Neuron (in vitro differentiated cells): ENCODE results near the gene WIPI1.

Source experiments
- H2AFZ ChIP-seq: one replicate; pipeline ENCODE4 v1.6.1; 2013; ENCODE audit warnings: low read depth, mild to moderate bottlenecking, inconsistent platforms, low read length, moderate library complexity
- H3K27me3 ChIP-seq: one replicate; pipeline ENCODE4 v1.6.1; 2013; ENCODE audit warnings: low read length; ENCODE audit not compliant: insufficient read depth
- H3K36me3 ChIP-seq: one replicate; pipeline ENCODE4 v1.6.1; 2013; ENCODE audit warnings: low read length; ENCODE audit not compliant: insufficient read depth
- H3K4me1 ChIP-seq: one replicate; pipeline ENCODE4 v1.6.1; 2013; ENCODE audit warnings: low read length; ENCODE audit not compliant: insufficient read depth
- H3K4me3 ChIP-seq: 2 replicates; pipeline ENCODE4 v1.5.1; 2013; ENCODE audit warnings: mild to moderate bottlenecking, low read length, moderate library complexity
- H3K9me3 ChIP-seq: one replicate; pipeline ENCODE4 v1.6.1; 2013; ENCODE audit warnings: low read length

WIPI1 gene

GRCh38 chr17:68457539-68458259 lies 403 bp upstream of the WIPI1 start:
- Histone ChIP-seq H3K36me3 (no peaks in the 10 kb centered on the region), H3K4me1 (peaks cover 35% of the 10 kb centered on the region), H2AFZ (peak overlapping the region; percentile 37), H3K27me3 (no peaks in the 10 kb centered on the region), H3K4me3 (peak overlapping the region; percentile 53), H3K9me3 (no peaks in the 10 kb centered on the region)

DNA sequence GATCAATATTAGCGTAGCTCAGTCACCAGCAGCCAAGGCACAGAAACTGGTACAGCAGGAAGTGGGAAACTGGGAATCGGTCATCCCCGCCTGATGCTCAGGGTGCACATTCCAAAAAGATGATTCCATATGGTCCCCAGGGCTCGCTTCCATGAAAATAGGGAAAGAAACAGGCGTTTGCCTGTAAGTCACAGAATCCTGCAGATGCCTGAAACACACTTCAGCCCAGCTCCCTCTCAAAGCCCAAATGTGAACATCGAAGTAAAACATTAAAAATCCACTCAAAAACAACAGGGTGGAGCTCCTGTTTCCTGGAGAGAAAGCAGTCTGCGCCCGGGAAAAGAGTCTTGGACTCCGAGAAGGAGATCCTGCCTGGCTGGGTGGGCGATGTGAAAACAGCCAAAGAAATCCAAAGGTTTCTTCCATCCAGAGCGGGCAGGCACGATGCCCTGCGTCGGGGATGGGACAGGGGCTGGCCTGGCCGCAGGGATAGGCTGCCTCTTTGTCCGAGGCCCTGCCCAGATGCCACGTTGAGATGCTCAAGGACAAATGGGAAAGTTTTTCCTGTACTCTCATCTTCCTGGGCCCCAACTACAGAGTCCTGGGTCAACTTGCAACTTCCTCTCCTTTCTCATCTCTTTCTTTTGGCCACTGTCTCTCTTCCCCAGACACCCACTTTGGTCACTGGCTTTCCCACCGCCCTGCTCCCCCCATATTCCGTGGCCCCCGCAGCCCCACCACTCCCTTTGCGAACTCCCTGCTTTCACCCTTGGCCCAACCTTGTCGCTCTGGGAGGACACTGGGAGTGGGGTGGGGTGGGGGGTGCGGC lies 743 bp downstream of the WIPI1 start:
- H3K27me3 ChIP-seq = no peaks in the 10 kb centered on the region

GRCh38 chr17:68455901-68456338 lies 1.4 kb downstream of the WIPI1 start:
- Histone ChIP-seq H2AFZ (peak overlapping the region; percentile 71), H3K36me3 (no peaks in the 10 kb centered on the region), H3K4me1 (peaks cover 21% of the 10 kb centered on the region), H3K9me3 (no peaks in the 10 kb centered on the region), H3K27me3 (no peaks in the 10 kb centered on the region), H3K4me3 (peak overlapping the region; percentile 84)

More for the DNA sequence above, 743 bp downstream of the WIPI1 start:
- peak overlapping the region; percentile 71 for H2AFZ ChIP-seq
- no peaks in the 10 kb centered on the region for H3K36me3 ChIP-seq
- no peaks in the 10 kb centered on the region for H3K9me3 ChIP-seq
- H3K4me1 ChIP-seq = peaks cover 27% of the 10 kb centered on the region
- peak overlapping the region; percentile 84 for H3K4me3 ChIP-seq

DNA sequence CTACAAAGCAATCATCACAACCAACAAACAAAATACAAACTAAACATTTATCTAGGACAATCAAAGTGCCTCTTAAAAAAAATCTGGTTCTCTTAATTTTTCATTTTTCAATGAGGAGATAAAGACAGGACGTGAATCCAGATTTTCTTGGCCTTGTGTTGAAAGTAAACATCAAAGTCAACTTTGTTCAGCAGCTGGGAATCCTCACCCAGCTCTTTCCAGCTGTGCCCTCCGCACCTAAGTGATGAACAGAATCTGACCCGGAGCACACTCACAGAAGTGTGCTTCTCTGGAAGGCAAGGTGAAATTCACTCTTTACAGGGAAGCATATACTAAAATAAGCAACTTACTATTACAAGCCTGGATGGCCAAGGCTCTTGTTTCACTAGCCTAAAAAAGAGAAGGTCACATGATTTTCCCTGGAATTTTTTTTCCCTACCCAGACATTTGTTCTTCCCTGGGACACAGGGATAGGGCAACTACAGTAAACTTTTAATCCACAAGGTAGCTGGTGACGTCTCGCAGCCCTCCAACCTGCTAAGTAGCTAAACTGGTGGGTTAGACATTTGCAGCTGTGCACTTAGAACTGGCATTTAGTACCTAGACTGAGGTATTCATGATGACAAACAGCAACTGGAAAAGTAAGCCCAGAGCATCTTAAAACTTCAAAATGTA lies 3.2 kb downstream of the WIPI1 start:
- H3K9me3 ChIP-seq = no peaks in the 10 kb centered on the region
- no peak overlapping the region for H2AFZ ChIP-seq
- H3K4me3 ChIP-seq = no peak overlapping the region
- H3K27me3 ChIP-seq = no peaks in the 10 kb centered on the region
- peaks cover 5% of the 10 kb centered on the region for H3K36me3 ChIP-seq
- peaks cover 16% of the 10 kb centered on the region for H3K4me1 ChIP-seq

DNA sequence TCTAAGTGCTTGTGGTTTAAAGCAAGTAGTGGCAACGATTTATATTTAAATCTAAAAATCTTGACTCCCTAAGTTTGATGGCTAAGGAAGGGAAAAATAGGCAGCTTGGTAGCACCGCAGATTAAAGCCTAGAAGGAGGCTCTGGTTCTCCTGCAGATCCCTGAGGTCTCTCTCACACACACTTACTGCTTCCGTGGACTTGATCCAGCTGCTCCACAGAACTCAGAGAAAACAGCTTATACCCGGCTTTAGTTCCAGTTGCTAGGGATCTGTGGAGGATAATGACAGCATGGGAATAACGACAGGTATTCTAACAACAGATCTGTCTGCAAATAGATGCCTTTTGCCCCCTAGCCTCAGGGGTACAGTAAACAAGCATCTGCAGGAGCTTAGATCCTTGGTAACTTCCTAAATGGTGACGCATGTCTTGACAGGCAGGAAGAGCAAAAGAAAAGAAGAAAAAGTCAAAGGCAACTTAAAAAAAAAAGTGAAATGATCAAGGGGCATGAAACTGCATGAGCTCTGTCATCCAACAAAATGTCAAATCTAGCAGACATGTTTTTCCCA lies 4.5 kb downstream of the WIPI1 start:
- Histone ChIP-seq H3K4me1 (peaks cover 10% of the 10 kb centered on the region), H3K9me3 (no peaks in the 10 kb centered on the region), H3K36me3 (peaks cover 12% of the 10 kb centered on the region), H3K4me3 (no peak overlapping the region), H3K27me3 (no peaks in the 10 kb centered on the region), H2AFZ (no peak overlapping the region)

GRCh38 chr17:68451670-68452354 lies 5.5 kb downstream of the WIPI1 start:
- no peak overlapping the region for H2AFZ ChIP-seq
- no peaks in the 10 kb centered on the region for H3K27me3 ChIP-seq
- H3K9me3 ChIP-seq = no peaks in the 10 kb centered on the region
- H3K4me1 ChIP-seq = peaks cover 10% of the 10 kb centered on the region
- H3K36me3 ChIP-seq = peaks cover 12% of the 10 kb centered on the region
- no peak overlapping the region for H3K4me3 ChIP-seq

GRCh38 chr17:68450801-68451200 lies 6.5 kb downstream of the WIPI1 start:
- Histone ChIP-seq H3K36me3 (peaks cover 12% of the 10 kb centered on the region), H2AFZ (no peak overlapping the region), H3K4me3 (no peak overlapping the region), H3K9me3 (no peaks in the 10 kb centered on the region), H3K27me3 (no peaks in the 10 kb centered on the region), H3K4me1 (peaks cover 5% of the 10 kb centered on the region)

DNA sequence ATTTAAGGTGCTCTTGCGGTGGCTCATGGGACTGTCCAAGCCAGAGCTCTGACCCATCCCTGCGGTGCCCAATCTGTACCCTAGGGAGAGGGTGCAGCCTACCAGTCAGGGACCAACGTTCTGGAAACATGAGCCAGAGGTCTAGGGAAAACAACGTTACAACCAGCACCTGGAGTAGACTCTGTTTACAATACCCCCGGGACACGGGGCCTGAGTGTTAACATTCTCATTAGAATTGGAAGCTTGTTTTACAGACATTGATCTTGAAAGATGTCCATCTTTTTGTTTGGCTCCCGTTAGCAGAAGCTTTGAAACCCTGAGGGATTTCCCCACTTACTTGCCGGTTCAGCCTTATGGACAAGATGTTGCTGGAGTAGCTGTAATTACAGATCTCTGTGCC lies 6.9 kb downstream of the WIPI1 start:
- Histone ChIP-seq H3K27me3 (no peaks in the 10 kb centered on the region), H3K4me1 (peaks cover under 1% of the 10 kb centered on the region), H3K9me3 (no peaks in the 10 kb centered on the region), H3K4me3 (no peak overlapping the region), H3K36me3 (peaks cover 12% of the 10 kb centered on the region), H2AFZ (no peak overlapping the region)

GRCh38 chr17:68449021-68449739 lies 8.1 kb downstream of the WIPI1 start:
- Histone ChIP-seq H3K27me3 (no peaks in the 10 kb centered on the region), H3K9me3 (no peaks in the 10 kb centered on the region), H3K4me3 (no peak overlapping the region), H3K4me1 (no peaks in the 10 kb centered on the region), H3K36me3 (peaks cover 14% of the 10 kb centered on the region), H2AFZ (no peak overlapping the region)

- H3K36me3 ChIP-seq = peaks cover 20% of the 10 kb centered on the region
- H3K4me3 ChIP-seq = no peak overlapping the region
- no peaks in the 10 kb centered on the region for H3K9me3 ChIP-seq
- H3K4me1 ChIP-seq = no peaks in the 10 kb centered on the region
- H3K27me3 ChIP-seq = no peaks in the 10 kb centered on the region
- H2AFZ ChIP-seq = no peak overlapping the region
Measured at GRCh38 chr17:68446626-68447041, 10.7 kb downstream of the WIPI1 start.

DNA sequence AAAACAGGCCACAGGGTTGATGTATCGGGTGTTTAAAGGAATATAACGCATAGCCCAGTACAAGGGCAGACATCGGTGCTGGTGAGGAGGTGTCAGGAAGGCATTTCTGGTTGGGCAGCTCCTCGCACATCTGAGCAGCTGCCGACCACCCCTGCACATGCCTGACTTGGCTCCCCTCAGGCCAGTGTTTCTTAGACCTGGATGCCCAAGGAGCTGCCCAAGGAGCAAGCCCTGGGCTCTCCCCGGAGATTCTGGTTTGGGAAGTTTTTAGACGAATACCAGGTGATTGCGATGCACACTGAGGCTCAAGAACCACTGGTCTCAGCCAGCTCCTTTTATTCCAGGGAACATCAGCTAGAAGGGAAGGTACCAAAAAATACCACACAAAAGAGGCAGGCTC lies 11.6 kb downstream of the WIPI1 start:
- Histone ChIP-seq H3K27me3 (no peaks in the 10 kb centered on the region), H3K4me3 (no peak overlapping the region), H3K4me1 (no peaks in the 10 kb centered on the region), H3K9me3 (no peaks in the 10 kb centered on the region), H2AFZ (no peak overlapping the region), H3K36me3 (peaks cover 23% of the 10 kb centered on the region)

DNA sequence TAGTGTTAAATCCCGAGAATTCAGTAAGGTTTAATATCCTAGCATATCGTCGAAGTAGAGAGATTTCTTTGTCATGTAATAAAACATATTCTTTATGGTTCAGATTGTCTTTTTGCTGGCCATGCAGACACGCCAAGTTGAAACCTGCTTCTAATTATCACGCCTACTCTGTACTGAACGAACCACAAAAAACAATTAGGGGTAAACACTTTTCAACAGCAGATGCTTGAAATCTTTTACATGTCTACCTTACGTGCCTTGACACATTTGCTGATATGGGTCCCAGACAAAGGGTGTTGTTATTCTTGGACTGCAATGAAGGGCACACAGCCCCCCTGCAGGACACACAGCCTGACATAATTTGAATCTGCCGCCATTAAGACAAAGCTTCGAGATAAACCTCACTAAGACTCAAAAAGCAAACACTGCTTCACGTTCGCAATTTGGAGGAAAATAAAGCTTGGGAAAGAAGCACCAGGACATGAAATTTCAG lies 13.3 kb downstream of the WIPI1 start:
- Histone ChIP-seq H3K27me3 (no peaks in the 10 kb centered on the region), H3K9me3 (no peaks in the 10 kb centered on the region), H3K36me3 (peaks cover 17% of the 10 kb centered on the region), H3K4me3 (no peak overlapping the region), H3K4me1 (no peaks in the 10 kb centered on the region), H2AFZ (no peak overlapping the region)
